Neural cell (in vitro differentiated cells): ENCODE measurements around the gene AFDN. TPM values are rescaled to one million over a fixed set of nuclear protein-coding genes. Genes with fewer than 3 reads are reported as not detected.

Source experiments
- H2AFZ ChIP-seq: fragments of 200-600, 300-800 bp; sonication (generic), shearing (Covaris generic); 2 replicates; pipeline ENCODE4 v1.6.0; 2014; ENCODE audit warnings: low read depth, mild to moderate bottlenecking, antibody characterized with exemption, low read length, moderate library complexity
- H3F3A ChIP-seq: fragments of 200-600 bp; shearing (Covaris generic); 2 replicates; pipeline ENCODE4 v1.6.1; 2016; ENCODE audit warnings: mild to moderate bottlenecking, moderate library complexity, mixed read lengths, antibody characterized with exemption, low read length; ENCODE audit not compliant: insufficient read depth, poor library complexity, severe bottlenecking
- H3K27ac ChIP-seq: fragments of 200-600, 300-800 bp; sonication (generic), shearing (Covaris generic); 2 replicates; pipeline ENCODE4 v1.5.1; 2014; ENCODE audit warnings: mild to moderate bottlenecking, low read length, moderate library complexity
- H3K27me3 ChIP-seq: fragments of 300-800, 200-600 bp; sonication (generic), shearing (Covaris generic); 2 replicates; pipeline ENCODE4 v1.6.0; 2014; ENCODE audit warnings: mild to moderate bottlenecking, low read depth, low read length, moderate library complexity; ENCODE audit not compliant: insufficient read depth
- H3K36me3 ChIP-seq: fragments of 300-800, 200-600 bp; sonication (generic), shearing (Covaris generic); 2 replicates; pipeline ENCODE4 v1.5.1; 2014; ENCODE audit warnings: mild to moderate bottlenecking, antibody characterized with exemption, low read length, moderate library complexity; ENCODE audit not compliant: insufficient read depth
- H3K4me2 ChIP-seq: fragments of 300-800, 200-600 bp; sonication (generic), shearing (Covaris generic); 2 replicates; pipeline ENCODE4 v1.6.0; 2014; ENCODE audit warnings: mild to moderate bottlenecking, low read length
- H3K4me3 ChIP-seq: fragments of 300-800, 200-600 bp; sonication (generic), shearing (Covaris generic); 2 replicates; pipeline ENCODE4 v1.5.1; 2014; ENCODE audit warnings: mild to moderate bottlenecking, low read length, moderate library complexity
- H3K79me2 ChIP-seq: fragments of 200-600 bp; shearing (Covaris generic); replicated peaks from 2 replicates; pipeline ENCODE4 v1.6.0; 2014; ENCODE audit warnings: mild to moderate bottlenecking, low read length, moderate library complexity; ENCODE audit not compliant: insufficient read depth
- H3K9ac ChIP-seq: fragments of 300-800, 200-600 bp; sonication (generic), shearing (Covaris generic); 2 replicates; pipeline ENCODE4 v1.6.1; 2016; ENCODE audit warnings: mild to moderate bottlenecking, low read length, mixed read lengths
- H3K9me2 ChIP-seq: fragments of 200-600 bp; shearing (Covaris generic); 2 replicates; pipeline ENCODE4 v1.6.1; 2016; ENCODE audit warnings: mild to moderate bottlenecking, low read length, mixed read lengths; ENCODE audit not compliant: insufficient read depth
- H3K9me3 ChIP-seq: fragments of 200-600, 300-800 bp; sonication (generic), shearing (Covaris generic); 2 replicates; pipeline ENCODE4 v1.6.1; 2016; ENCODE audit warnings: mild to moderate bottlenecking, mixed run types, low read length, moderate library complexity, mixed read lengths
- H4K20me1 ChIP-seq: fragments of 200-600 bp; shearing (Covaris generic); 2 replicates; pipeline ENCODE4 v1.6.1; 2016; ENCODE audit warnings: mild to moderate bottlenecking, mixed run types; ENCODE audit not compliant: insufficient read depth
- EP300 ChIP-seq: fragments of 450-650 bp; conservative IDR thresholded peaks from 2 replicates; pipeline ENCODE4 v1.6.1; 2014; ENCODE audit warnings: antibody characterized with exemption, mild to moderate bottlenecking, moderate library complexity; ENCODE audit not compliant: poor library complexity, severe bottlenecking
- EZH2 ChIP-seq: fragments of 200-600, 300-800 bp; shearing (Covaris generic), sonication (generic); IDR thresholded peaks from 2 replicates; pipeline ENCODE4 v1.6.1; 2014; ENCODE audit warnings: antibody characterized with exemption, low read length, borderline replicate concordance, mild to moderate bottlenecking; ENCODE audit not compliant: insufficient read depth, poor library complexity, severe bottlenecking
- MXI1 ChIP-seq: fragments of 450-650 bp; conservative IDR thresholded peaks from 2 replicates; pipeline ENCODE4 v1.6.1; 2014; ENCODE audit warnings: antibody characterized with exemption, mild to moderate bottlenecking; ENCODE audit not compliant: poor library complexity, severe bottlenecking
- POLR2AphosphoS5 ChIP-seq: IDR thresholded peaks from 2 replicates; pipeline ENCODE4 v1.6.1; 2012
- RAD21 ChIP-seq: fragments of 450-650 bp; conservative IDR thresholded peaks from 2 replicates; pipeline ENCODE4 v1.6.1; 2014; ENCODE audit warnings: antibody characterized with exemption, mild to moderate bottlenecking, moderate library complexity
- SMC3 ChIP-seq: fragments of 450-650 bp; conservative IDR thresholded peaks from 2 replicates; pipeline ENCODE4 v1.6.1; 2014; ENCODE audit warnings: antibody characterized with exemption, mild to moderate bottlenecking, moderate library complexity; ENCODE audit not compliant: poor library complexity
- TAF1 ChIP-seq: IDR thresholded peaks from 2 replicates; pipeline ENCODE4 v1.6.1; 2012; ENCODE audit warnings: low read depth
- polyA plus RNA-seq: library from polyadenylated mRNA; depleted of rRNA; stranded (reverse); fragments of >200 nt; gene quantifications from 2 replicates; pipeline ENCODE4 v1.2.3, GENCODE V29; 2014
- TF ChIP-seq, protein P1 (sequence below): fragments of 450-650 bp; IDR thresholded peaks from 2 replicates; pipeline ENCODE4 v1.5.1; 2014; ENCODE audit warnings: antibody characterized with exemption, mild to moderate bottlenecking, moderate library complexity; ENCODE audit not compliant: poor library complexity, severe bottlenecking
- TF ChIP-seq, protein P2 (sequence below): IDR thresholded peaks from 2 replicates; pipeline ENCODE4 v1.6.1; 2012; ENCODE audit warnings: borderline replicate concordance

AFDN gene
- polyA plus RNA-seq, 1 donor from 2014 or later, result 193 TPM

DNA sequence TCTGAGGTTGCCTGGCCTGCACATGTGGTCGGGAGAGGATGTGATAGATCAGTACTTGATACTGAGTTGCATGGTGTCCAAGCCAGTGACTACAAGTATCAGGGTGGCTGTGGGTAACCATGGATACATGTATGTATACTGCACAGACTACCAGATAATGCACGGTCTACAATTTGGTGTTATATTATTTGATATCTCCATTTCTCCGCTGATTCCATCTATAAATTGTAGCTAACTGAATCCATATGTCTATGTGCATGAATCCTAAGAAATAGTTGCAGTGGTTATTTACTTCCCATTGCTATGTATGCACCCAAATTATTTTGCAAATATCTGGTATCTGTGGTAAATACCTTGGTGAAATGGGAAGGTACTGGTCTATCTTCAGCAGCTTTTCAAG lies 87.0 kb downstream of the AFDN start:
- Histone ChIP-seq H3K9me3 (no peaks in the 10 kb centered on the region), H3K4me2 (no peak overlapping the region), H3K4me3 (no peak overlapping the region), H3K27me3 (no peaks in the 10 kb centered on the region), H3K9ac (no peak overlapping the region), H4K20me1 (no peaks in the 10 kb centered on the region), H3K79me2 (no peaks in the 10 kb centered on the region), H3K9me2 (no peaks in the 10 kb centered on the region), H3F3A (no peaks in the 10 kb centered on the region), H3K36me3 (peaks cover 20% of the 10 kb centered on the region), H2AFZ (no peak overlapping the region), H3K27ac (no peak overlapping the region)
- TF ChIP-seq RAD21 (no peak), EP300 (no peak), EZH2 (no peak)

DNA sequence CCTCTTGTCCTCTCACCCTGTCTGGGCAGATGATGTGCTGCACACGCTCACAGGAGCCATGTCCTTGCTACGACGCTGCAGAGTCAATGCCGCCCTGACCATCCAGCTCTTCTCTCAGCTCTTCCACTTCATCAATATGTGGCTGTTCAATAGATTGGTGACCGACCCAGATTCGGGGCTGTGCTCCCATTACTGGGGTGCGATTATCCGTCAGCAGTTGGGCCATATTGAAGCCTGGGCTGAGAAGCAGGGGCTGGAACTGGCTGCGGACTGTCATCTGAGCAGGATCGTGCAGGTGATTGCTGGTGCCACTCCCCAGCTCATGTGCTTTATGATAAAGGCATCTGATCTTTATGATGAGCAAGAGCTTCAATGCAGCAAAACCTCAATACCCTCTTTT lies 88.4 kb downstream of the AFDN start:
- H3K27me3 ChIP-seq, result no peaks in the 10 kb centered on the region
- H3K9me2 ChIP-seq, result no peaks in the 10 kb centered on the region
- peaks cover 20% of the 10 kb centered on the region for H3K36me3 ChIP-seq
- H3K4me2 ChIP-seq, result no peak overlapping the region
- H3K27ac ChIP-seq, result no peak overlapping the region
- no peaks in the 10 kb centered on the region for H3K9me3 ChIP-seq
- no peak overlapping the region for H3K9ac ChIP-seq
- no peaks in the 10 kb centered on the region for H3K79me2 ChIP-seq
- H3F3A ChIP-seq, result no peaks in the 10 kb centered on the region
- TF ChIP-seq RAD21 (no peak), POLR2AphosphoS5 (no peak), SMC3 (no peak), EP300 (no peak), EZH2 (no peak), TAF1 (no peak), MXI1 (no peak)
- TF ChIP-seq, protein P1, sequence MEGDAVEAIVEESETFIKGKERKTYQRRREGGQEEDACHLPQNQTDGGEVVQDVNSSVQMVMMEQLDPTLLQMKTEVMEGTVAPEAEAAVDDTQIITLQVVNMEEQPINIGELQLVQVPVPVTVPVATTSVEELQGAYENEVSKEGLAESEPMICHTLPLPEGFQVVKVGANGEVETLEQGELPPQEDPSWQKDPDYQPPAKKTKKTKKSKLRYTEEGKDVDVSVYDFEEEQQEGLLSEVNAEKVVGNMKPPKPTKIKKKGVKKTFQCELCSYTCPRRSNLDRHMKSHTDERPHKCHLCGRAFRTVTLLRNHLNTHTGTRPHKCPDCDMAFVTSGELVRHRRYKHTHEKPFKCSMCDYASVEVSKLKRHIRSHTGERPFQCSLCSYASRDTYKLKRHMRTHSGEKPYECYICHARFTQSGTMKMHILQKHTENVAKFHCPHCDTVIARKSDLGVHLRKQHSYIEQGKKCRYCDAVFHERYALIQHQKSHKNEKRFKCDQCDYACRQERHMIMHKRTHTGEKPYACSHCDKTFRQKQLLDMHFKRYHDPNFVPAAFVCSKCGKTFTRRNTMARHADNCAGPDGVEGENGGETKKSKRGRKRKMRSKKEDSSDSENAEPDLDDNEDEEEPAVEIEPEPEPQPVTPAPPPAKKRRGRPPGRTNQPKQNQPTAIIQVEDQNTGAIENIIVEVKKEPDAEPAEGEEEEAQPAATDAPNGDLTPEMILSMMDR, result no peak
- TF ChIP-seq, protein P2, sequence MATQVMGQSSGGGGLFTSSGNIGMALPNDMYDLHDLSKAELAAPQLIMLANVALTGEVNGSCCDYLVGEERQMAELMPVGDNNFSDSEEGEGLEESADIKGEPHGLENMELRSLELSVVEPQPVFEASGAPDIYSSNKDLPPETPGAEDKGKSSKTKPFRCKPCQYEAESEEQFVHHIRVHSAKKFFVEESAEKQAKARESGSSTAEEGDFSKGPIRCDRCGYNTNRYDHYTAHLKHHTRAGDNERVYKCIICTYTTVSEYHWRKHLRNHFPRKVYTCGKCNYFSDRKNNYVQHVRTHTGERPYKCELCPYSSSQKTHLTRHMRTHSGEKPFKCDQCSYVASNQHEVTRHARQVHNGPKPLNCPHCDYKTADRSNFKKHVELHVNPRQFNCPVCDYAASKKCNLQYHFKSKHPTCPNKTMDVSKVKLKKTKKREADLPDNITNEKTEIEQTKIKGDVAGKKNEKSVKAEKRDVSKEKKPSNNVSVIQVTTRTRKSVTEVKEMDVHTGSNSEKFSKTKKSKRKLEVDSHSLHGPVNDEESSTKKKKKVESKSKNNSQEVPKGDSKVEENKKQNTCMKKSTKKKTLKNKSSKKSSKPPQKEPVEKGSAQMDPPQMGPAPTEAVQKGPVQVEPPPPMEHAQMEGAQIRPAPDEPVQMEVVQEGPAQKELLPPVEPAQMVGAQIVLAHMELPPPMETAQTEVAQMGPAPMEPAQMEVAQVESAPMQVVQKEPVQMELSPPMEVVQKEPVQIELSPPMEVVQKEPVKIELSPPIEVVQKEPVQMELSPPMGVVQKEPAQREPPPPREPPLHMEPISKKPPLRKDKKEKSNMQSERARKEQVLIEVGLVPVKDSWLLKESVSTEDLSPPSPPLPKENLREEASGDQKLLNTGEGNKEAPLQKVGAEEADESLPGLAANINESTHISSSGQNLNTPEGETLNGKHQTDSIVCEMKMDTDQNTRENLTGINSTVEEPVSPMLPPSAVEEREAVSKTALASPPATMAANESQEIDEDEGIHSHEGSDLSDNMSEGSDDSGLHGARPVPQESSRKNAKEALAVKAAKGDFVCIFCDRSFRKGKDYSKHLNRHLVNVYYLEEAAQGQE, result no peak
- H2AFZ ChIP-seq, result no peak overlapping the region
- H3K4me3 ChIP-seq, result no peak overlapping the region
- no peaks in the 10 kb centered on the region for H4K20me1 ChIP-seq

DNA sequence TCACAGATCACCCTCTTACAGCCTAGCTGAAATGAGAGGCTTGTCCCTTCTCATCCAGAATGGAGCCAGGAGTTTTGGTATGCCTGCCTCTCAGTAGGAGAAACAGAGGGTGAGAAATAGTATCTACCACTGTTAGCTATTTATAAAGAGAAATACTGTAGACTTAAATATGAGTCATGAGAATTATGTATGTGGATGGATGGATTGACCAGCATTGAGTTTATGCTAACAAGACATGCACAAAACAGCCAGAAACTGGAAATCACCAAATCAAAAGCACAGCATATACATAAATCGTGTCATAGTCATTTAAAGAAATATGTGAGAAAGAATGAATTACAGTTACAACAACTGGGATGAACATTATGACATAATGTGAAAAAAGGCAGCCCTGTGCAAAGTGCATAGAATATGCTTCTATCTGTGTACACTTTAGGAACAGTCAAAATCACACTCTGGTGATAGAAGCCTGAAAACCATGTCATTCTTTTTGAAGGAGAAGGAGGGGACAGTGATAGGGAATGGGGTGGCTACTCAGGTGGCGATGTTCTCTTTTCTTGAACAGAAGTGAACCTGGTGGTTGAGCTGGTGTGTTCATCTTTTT lies 90.9 kb downstream of the AFDN start:
- no peaks in the 10 kb centered on the region for H3K9me3 ChIP-seq
- no peaks in the 10 kb centered on the region for H3K9me2 ChIP-seq
- no peaks in the 10 kb centered on the region for H3K27me3 ChIP-seq
- no peak overlapping the region for H3K27ac ChIP-seq
- H3K4me3 ChIP-seq, result no peak overlapping the region
- no peak overlapping the region for H3K4me2 ChIP-seq
- H3K9ac ChIP-seq, result no peak overlapping the region
- no peaks in the 10 kb centered on the region for H4K20me1 ChIP-seq
- TF ChIP-seq TAF1 (no peak), SMC3 (no peak), POLR2AphosphoS5 (no peak)
- TF ChIP-seq, protein P1, result no peak
- H3K79me2 ChIP-seq, result no peaks in the 10 kb centered on the region
- H3F3A ChIP-seq, result no peaks in the 10 kb centered on the region
- H3K36me3 ChIP-seq, result peaks cover 24% of the 10 kb centered on the region
- no peak overlapping the region for H2AFZ ChIP-seq
